H1 (cell line): ENCODE results near the gene FAR2. TPM values are rescaled to one million over a fixed set of nuclear protein-coding genes. Genes with fewer than 3 reads are reported as not detected.

Source experiments
- CTCF ChIA-PET: fragments of 300-600 bp; sonication (Branson Sonifier 250); formaldehyde crosslinking; loops from one replicate; lab custom pipeline; 2021; ENCODE audit not compliant: partially characterized antibody; lab: Charles Lee
- POLR2A ChIA-PET: fragments of 300-600 bp; sonication (Branson Sonifier 250); formaldehyde crosslinking; loops from one replicate; lab custom pipeline; 2021; ENCODE audit warnings: inconsistent platforms; ENCODE audit not compliant: partially characterized antibody; lab: Charles Lee
- DNase-seq, 2 experiments: peaks; one replicate each; pipeline versions ENCODE4 v3.0.0 to v3.0.0-alpha.2; 2010 to 2022; ENCODE audit warnings: low spot score in 2 of 2, low read depth in 1 of 2, mixed read lengths in 1 of 2
- FAIRE-seq: peaks from 2 replicates; lab custom pipeline; 2011; peaks lifted over from hg19 to GRCh38; lab: Jason Lieb, UNC
- H2AFZ ChIP-seq: 2 replicates; pipeline ENCODE4 v1.8.1; 2012; ENCODE audit warnings: low read length, inconsistent platforms
- H2AK5ac ChIP-seq: 2 replicates; pipeline ENCODE4 v1.6.1; 2013; ENCODE audit warnings: low read depth, low read length
- H2BK120ac ChIP-seq: replicated peaks from 2 replicates; pipeline ENCODE3; 2013; ENCODE audit warnings: low read depth, low read length, inconsistent platforms
- H2BK12ac ChIP-seq: 2 replicates; pipeline ENCODE4 v1.6.1; 2013; ENCODE audit warnings: low read depth, low read length
- H2BK15ac ChIP-seq: 2 replicates; pipeline ENCODE4 v1.6.1; 2013; ENCODE audit warnings: low read length
- H2BK20ac ChIP-seq: 2 replicates; pipeline ENCODE4 v1.6.1; 2013; ENCODE audit warnings: low read length
- H2BK5ac ChIP-seq: 2 replicates; pipeline ENCODE4 v1.6.1; 2013; ENCODE audit warnings: low read depth, low read length
- H3K14ac ChIP-seq: 2 replicates; pipeline ENCODE4 v1.6.1; 2013; ENCODE audit warnings: inconsistent platforms; ENCODE audit not compliant: insufficient read length
- H3K18ac ChIP-seq: 2 replicates; pipeline ENCODE4 v1.6.1; 2013; ENCODE audit warnings: low read length; ENCODE audit errors: extremely low read depth
- H3K23ac ChIP-seq: 2 replicates; pipeline ENCODE4 v1.6.1; 2013; ENCODE audit warnings: inconsistent platforms; ENCODE audit not compliant: insufficient read length
- H3K23me2 ChIP-seq: 2 replicates; pipeline ENCODE4 v1.6.1; 2013; ENCODE audit warnings: low read depth, low read length
- H3K27ac ChIP-seq: 2 replicates; pipeline ENCODE4 v1.6.1; 2011; ENCODE audit warnings: low read depth, low read length, inconsistent platforms
- H3K27me3 ChIP-seq, 4 experiments: replicated peaks in 1 of 4; 1 replicate in 1 of 4; 2 replicates in 3 of 4; pipeline versions ENCODE4 v1.6.1 to v1.8.1; 2011 to 2013; ENCODE audit warnings: low read length in 3 of 4, mild to moderate bottlenecking in 3 of 4, inconsistent platforms in 2 of 4, mixed read lengths in 2 of 4, moderate library complexity in 1 of 4; ENCODE audit not compliant: control insufficient read depth in 3 of 4, insufficient read depth in 3 of 4; ENCODE audit errors: extremely low read depth in 1 of 4
- H3K36me3 ChIP-seq, 4 experiments: 2 replicates each; pipeline versions ENCODE4 v1.6.1 to v1.8.1; 2011 to 2013; ENCODE audit warnings: mild to moderate bottlenecking in 4 of 4, low read length in 3 of 4, moderate library complexity in 2 of 4, control low read depth in 1 of 4, inconsistent platforms in 1 of 4; ENCODE audit not compliant: insufficient read depth in 4 of 4, control insufficient read depth in 2 of 4
- H3K4ac ChIP-seq: replicated peaks from 2 replicates; pipeline ENCODE3; 2013; ENCODE audit warnings: low read length, low read depth, mixed read lengths, inconsistent platforms; ENCODE audit not compliant: insufficient read length
- H3K4me1 ChIP-seq, 4 experiments: replicated peaks in 1 of 4; 1 replicate in 1 of 4; 2 replicates in 3 of 4; pipeline versions ENCODE4 v1.6.1 to v1.8.1; 2011 to 2013; ENCODE audit warnings: low read length in 3 of 4, inconsistent platforms in 2 of 4, mixed read lengths in 1 of 4; ENCODE audit not compliant: insufficient read depth in 4 of 4, control insufficient read depth in 3 of 4
- H3K4me2 ChIP-seq, 2 experiments: 2 replicates each; pipeline versions ENCODE4 v1.6.1 to v1.8.1; 2011 to 2013; ENCODE audit warnings: low read depth in 2 of 2, low read length in 2 of 2, control low read depth in 1 of 2, inconsistent platforms in 1 of 2, mild to moderate bottlenecking in 1 of 2; ENCODE audit not compliant: insufficient read depth in 1 of 2
- H3K4me3 ChIP-seq, 4 experiments: fragments of 200-600, 300-600 bp in 1 of 4; sonication (generic), shearing (Covaris generic), sonication (Bioruptor Twin) in 1 of 4; 2 replicates each; pipeline versions ENCODE4 v1.5.1 to v1.8.1; 2011 to 2016; ENCODE audit warnings: low read length in 4 of 4, low read depth in 3 of 4, control low read depth in 2 of 4, inconsistent platforms in 2 of 4, mild to moderate bottlenecking in 2 of 4, mixed read lengths in 1 of 4, moderate library complexity in 1 of 4; ENCODE audit not compliant: insufficient read depth in 2 of 4; ENCODE audit errors: extremely low read depth in 1 of 4
- H3K56ac ChIP-seq: replicated peaks from 2 replicates; pipeline ENCODE3; 2013; ENCODE audit warnings: low read depth, mild to moderate bottlenecking, mixed read lengths, low read length, inconsistent platforms; ENCODE audit not compliant: insufficient read length
- H3K79me1 ChIP-seq: 2 replicates; pipeline ENCODE4 v1.6.1; 2013; ENCODE audit warnings: low read depth, low read length, control low read depth
- H3K79me2 ChIP-seq, 2 experiments: 2 replicates each; pipeline versions ENCODE4 v1.6.1 to v1.8.1; 2012 to 2013; ENCODE audit warnings: low read length in 2 of 2, mild to moderate bottlenecking in 2 of 2, inconsistent platforms in 1 of 2; ENCODE audit not compliant: insufficient read depth in 2 of 2, control insufficient read depth in 1 of 2
- H3K9ac ChIP-seq, 4 experiments: replicated peaks in 1 of 4; 1 replicate in 1 of 4; 2 replicates in 3 of 4; pipeline versions ENCODE4 v1.6.1 to v1.8.1; 2011 to 2013; ENCODE audit warnings: low read depth in 3 of 4, low read length in 3 of 4, control low read depth in 2 of 4, mild to moderate bottlenecking in 2 of 4, moderate library complexity in 2 of 4, inconsistent platforms in 1 of 4; ENCODE audit errors: extremely low read depth in 1 of 4
- H3K9me3 ChIP-seq, 2 experiments: 2 replicates each; pipeline versions ENCODE4 v1.6.1 to v1.8.1; 2012 to 2013; ENCODE audit warnings: mild to moderate bottlenecking in 2 of 2, moderate library complexity in 2 of 2, control low read depth in 1 of 2, inconsistent platforms in 1 of 2, low read depth in 1 of 2, low read length in 1 of 2, mixed read lengths in 1 of 2; ENCODE audit not compliant: insufficient read depth in 2 of 2
- H4K20me1 ChIP-seq, 2 experiments: replicated peaks in 1 of 2; 2 replicates each; pipeline versions ENCODE3 to v1.8.1; 2011 to 2013; ENCODE audit warnings: inconsistent platforms in 2 of 2, low read length in 2 of 2, mild to moderate bottlenecking in 1 of 2; ENCODE audit not compliant: insufficient read depth in 2 of 2, control insufficient read depth in 1 of 2
- H4K5ac ChIP-seq: 2 replicates; pipeline ENCODE4 v1.6.1; 2013; ENCODE audit warnings: low read length, low read depth, mixed read lengths, inconsistent platforms; ENCODE audit not compliant: insufficient read length
- H4K8ac ChIP-seq: 2 replicates; pipeline ENCODE4 v1.8.0; 2013; ENCODE audit warnings: mild to moderate bottlenecking, moderate library complexity, low read length, inconsistent platforms; ENCODE audit not compliant: insufficient read depth; ENCODE audit errors: extremely low read depth
- H4K91ac ChIP-seq: replicated peaks from 2 replicates; pipeline ENCODE3; 2013; ENCODE audit warnings: low read length, mixed read lengths, inconsistent platforms; ENCODE audit not compliant: insufficient read length
- BACH1 ChIP-seq: IDR thresholded peaks from 2 replicates; pipeline ENCODE4 v1.6.1; 2012; ENCODE audit warnings: low read length, improper control_type of control experiment
- GABPA ChIP-seq: IDR thresholded peaks from 2 replicates; pipeline ENCODE4 v1.6.1; 2011; ENCODE audit warnings: mild to moderate bottlenecking, low read length, moderate library complexity, borderline replicate concordance; ENCODE audit not compliant: insufficient read depth
- POU5F1 ChIP-seq: IDR thresholded peaks from 2 replicates; pipeline ENCODE4 v1.6.1; 2011; ENCODE audit warnings: low read depth, mild to moderate bottlenecking, low read length, moderate library complexity
- RNF2 ChIP-seq: fragments of 200-900, 300-1000 bp; sonication (generic); IDR thresholded peaks from 2 replicates; pipeline ENCODE4 v1.7.1; 2016; ENCODE audit warnings: borderline replicate concordance, low read depth, mild to moderate bottlenecking, antibody characterized with exemption, low read length; ENCODE audit not compliant: poor library complexity, severe bottlenecking; ENCODE audit errors: missing control alignments
- YY1 ChIP-seq: IDR thresholded peaks from 2 replicates; pipeline ENCODE4 v1.6.1; 2011; ENCODE audit warnings: low read depth, mild to moderate bottlenecking, low read length
- WGBS, 2 experiments: shearing (Covaris generic) in 1 of 2; methylation state at CpG; one replicate each; pipeline versions ENCODE4 v1.1.6 to v1.1.7; 2013 to 2015; ENCODE audit warnings: low lambda C conversion rate in 2 of 2, mixed read lengths in 2 of 2, inconsistent platforms in 1 of 2, low coverage in 1 of 2, missing lambda C conversion rate in 1 of 2; ENCODE audit not compliant: insufficient replicate concordance in 2 of 2, insufficient coverage in 1 of 2, insufficient read length in 1 of 2; ENCODE audit errors: extremely low coverage in 1 of 2, missing lambda C conversion rate in 1 of 2; 5-methylcytosine and 5-hydroxymethylcytosine counted together
- polyA plus RNA-seq, 7 experiments: library from polyadenylated mRNA; depleted of rRNA in 3 of 7; stranded (reverse) in 5 of 7; unstranded in 2 of 7; fragments of >200 nt in 5 of 7; fragments of 200-250 nt in 2 of 7; gene quantifications; 1 replicate in 5 of 7; 2 replicates in 1 of 7; 4 replicates in 1 of 7; pipeline versions ENCODE4 v1.2.1 to v1.2.3, GENCODE V29; 2011 to 2013; ENCODE audit warnings: missing spikeins in 2 of 7, mixed read lengths in 2 of 7
- total RNA-seq: library from RNA; stranded (reverse); fragmentation: NEBNext Ultra II Directional; extraction: Animal tissue kit (Norgen Biotek cat#: 25700); gene quantifications from 2 replicates; pipeline ENCODE4 v1.2.1, GENCODE V29; 2021
- TF ChIP-seq, protein P1 (sequence below): IDR thresholded peaks from 2 replicates; pipeline ENCODE4 v1.6.1; 2012; ENCODE audit warnings: low read length, inconsistent platforms

The FAR2 gene
- total and polyA plus RNA-seq, 2 of the 8 experiments (the other 6 are each of a cell fraction or from before 2014, with no cell fraction given): 24.0 to 24.1 TPM

DNA sequence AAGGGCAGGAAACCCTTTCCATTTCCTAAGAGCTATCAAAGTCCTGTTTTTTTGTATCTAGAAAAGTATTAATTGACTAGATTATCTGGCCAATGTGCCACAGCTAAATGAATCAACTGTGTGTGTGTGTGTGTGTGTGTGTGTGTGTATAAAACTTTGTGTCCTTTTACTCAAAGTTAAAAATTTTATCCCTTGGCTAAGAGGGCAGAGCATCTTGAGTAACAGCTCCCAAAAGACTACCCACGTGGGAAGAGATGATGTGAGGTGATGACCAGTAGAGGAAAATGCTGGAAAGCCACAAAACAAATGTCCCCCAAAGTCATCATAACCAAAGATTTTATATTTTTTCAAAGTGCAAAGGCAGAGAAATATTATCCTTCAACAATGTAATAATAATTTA, 90.3 kb downstream of the FAR2 start:
- H2BK12ac ChIP-seq: no peak overlapping the region
- no peak for DNase-seq
- H2AK5ac ChIP-seq: no peak overlapping the region
- ChIA-PET CTCF (no interaction called here), POLR2A (interaction anchor here (0.6 kb wide), 1 partner anchor 522 kb away, joined by 3 read pairs; no protein-coding TSS in a partner anchor)
- no peak overlapping the region for H4K5ac ChIP-seq
- no peak overlapping the region for H3K27ac ChIP-seq
- H2AFZ ChIP-seq: no peak overlapping the region
- H2BK15ac ChIP-seq: no peak overlapping the region
- no peak overlapping the region for H3K14ac ChIP-seq
- WGBS, 2 experiments: 93% methylated on average over 1 of the region's 1 CpG; no CpG with 5 or more reads in 1 of the 2 experiments
- H3K9ac ChIP-seq: no peak overlapping the region
- H3K79me2 ChIP-seq: no peaks in the 10 kb centered on the region
- H3K79me1 ChIP-seq: no peaks in the 10 kb centered on the region
- H3K23ac ChIP-seq: no peak overlapping the region
- no peaks in the 10 kb centered on the region for H3K36me3 ChIP-seq
- no peaks in the 10 kb centered on the region for H3K23me2 ChIP-seq
- no peak overlapping the region for H3K18ac ChIP-seq
- H3K4me3 ChIP-seq: no peak overlapping the region
- H3K4me2 ChIP-seq: no peak overlapping the region
- no peaks in the 10 kb centered on the region for H3K9me3 ChIP-seq
- no peak overlapping the region for H3K4ac ChIP-seq
- H4K91ac ChIP-seq: no peak overlapping the region
- H2BK120ac ChIP-seq: no peak overlapping the region
- H2BK5ac ChIP-seq: no peak overlapping the region
- no peaks in the 10 kb centered on the region for H4K20me1 ChIP-seq
- no peak overlapping the region for H2BK20ac ChIP-seq
- FAIRE-seq: no peak
- H3K27me3 ChIP-seq: no peaks in the 10 kb centered on the region
- no peak overlapping the region for H3K56ac ChIP-seq
- no peak overlapping the region for H4K8ac ChIP-seq
- H3K4me1 ChIP-seq: peaks cover 0 to 13% (median 2%) of the 10 kb centered on the region in 4 experiments; a peak in 5 of 7 replicates
- no peak for TF ChIP-seq BACH1
- TF ChIP-seq, protein P1, sequence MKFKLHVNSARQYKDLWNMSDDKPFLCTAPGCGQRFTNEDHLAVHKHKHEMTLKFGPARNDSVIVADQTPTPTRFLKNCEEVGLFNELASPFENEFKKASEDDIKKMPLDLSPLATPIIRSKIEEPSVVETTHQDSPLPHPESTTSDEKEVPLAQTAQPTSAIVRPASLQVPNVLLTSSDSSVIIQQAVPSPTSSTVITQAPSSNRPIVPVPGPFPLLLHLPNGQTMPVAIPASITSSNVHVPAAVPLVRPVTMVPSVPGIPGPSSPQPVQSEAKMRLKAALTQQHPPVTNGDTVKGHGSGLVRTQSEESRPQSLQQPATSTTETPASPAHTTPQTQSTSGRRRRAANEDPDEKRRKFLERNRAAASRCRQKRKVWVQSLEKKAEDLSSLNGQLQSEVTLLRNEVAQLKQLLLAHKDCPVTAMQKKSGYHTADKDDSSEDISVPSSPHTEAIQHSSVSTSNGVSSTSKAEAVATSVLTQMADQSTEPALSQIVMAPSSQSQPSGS: no peak
- TF ChIP-seq YY1: no peak
- no peak for TF ChIP-seq POU5F1
- TF ChIP-seq GABPA: no peak
- no peak for TF ChIP-seq RNF2
